Prostate gland (tissue), 2 donors: ENCODE data around the gene GJA5.

ENCODE experiments used
- CTCF ChIP-seq, 4 experiments: fragments of 200-600 bp in 2 of 4; fragments of 450-650 bp in 2 of 4; sonication (generic) in 2 of 4; IDR thresholded peaks; 1 replicate in 3 of 4; 2 replicates in 1 of 4; pipeline ENCODE4 v1.5.1; 2016 to 2019; ENCODE audit warnings: antibody characterized with exemption in 4 of 4, mild to moderate bottlenecking in 2 of 4, moderate library complexity in 2 of 4
- POLR2A ChIP-seq: fragments of 450-650 bp; IDR thresholded peaks from one replicate; pipeline ENCODE4 v1.6.1; 2016; ENCODE audit warnings: antibody characterized with exemption, mild to moderate bottlenecking

GRCh38 chr1:147719029-147719698 is 41.2 kb downstream of the GJA5 start:
- TF ChIP-seq CTCF (IDR thresholded peaks at IDR 0.05) = no peak
- TF ChIP-seq POLR2A = no peak
